ENCODE measurements around the gene BBS9. TPM values are rescaled to one million over a fixed set of nuclear protein-coding genes. Genes with fewer than 3 reads are reported as not detected.
A peak's percentile ranks its signal among the peaks of the same experiment; 100 is the strongest.

BBS9 gene
- total and polyA plus RNA-seq, 2 experiments from 2014 or later = 27.2 to 66.1 TPM

- TF ChIP-seq CTCF (conservative IDR thresholded peaks at IDR 0.05; ENCODE audit: low read depth in 2 of 2) = no peak
- no peak for TF ChIP-seq REST (IDR thresholded peaks at IDR 0.05; ENCODE audit: unreplicated experiment)
- no peak for TF ChIP-seq ETS1 (IDR thresholded peaks at IDR 0.05)
- TF ChIP-seq STAT1 (IDR thresholded peaks at IDR 0.05; ENCODE audit: unreplicated experiment) = no peak
- TF ChIP-seq EZH2phosphoT487 (IDR thresholded peaks at IDR 0.05; ENCODE audit: unreplicated experiment) = no peak
- TF ChIP-seq ZNF331 (CRISPR knock-in tag; IDR thresholded peaks at IDR 0.05; ENCODE audit: low read depth) = no peak
These were observed 405.5 kb downstream of the BBS9 start (continued) for GRCh38 chr7:33534833-33535232.

GRCh38 chr7:33535989-33536388 is 406.6 kb downstream of the BBS9 start:
- Histone ChIP-seq H3K36me3 (ENCODE audit: insufficient read depth) (peaks cover 14% of the 10 kb centered on the region; the same call in 1 of the 2 replicates), H3K4me1 (ENCODE audit: insufficient read depth) (peaks cover 10% of the 10 kb centered on the region; the same call in 1 of the 2 replicates), H3K79me2 (replicated peaks; ENCODE audit: insufficient read depth) (no peaks in the 10 kb centered on the region), H3K27me3 (ENCODE audit: insufficient read depth) (no peaks in the 10 kb centered on the region), H3K4me2 (no peak overlapping the region; the same call in 1 of the 2 replicates), H4K20me1 (replicated peaks; ENCODE audit: insufficient read depth) (no peaks in the 10 kb centered on the region), H3K9me2 (ENCODE audit: insufficient read depth) (no peaks in the 10 kb centered on the region), H3K4me3 (no peak overlapping the region), H3F3A (replicated peaks; ENCODE audit: low read depth) (no peaks in the 10 kb centered on the region), H3K27ac (ENCODE audit: low read depth) (no peak overlapping the region), H2AFZ (no peak overlapping the region)
- peaks cover 19% of the 10 kb centered on the region for H3K4me1 Mint-ChIP-seq
- no peak for ATAC-seq
- H3K36me3 Mint-ChIP-seq (ENCODE audit: low read depth) = peaks cover 36% of the 10 kb centered on the region
- H3K4me3 Mint-ChIP-seq = no peak overlapping the region
- no peak for DNase-seq (ENCODE audit: low spot score)
- peaks cover 2% of the 10 kb centered on the region for H3K27me3 Mint-ChIP-seq (ENCODE audit: insufficient read depth, low read depth, poor library complexity)
- peaks cover 26% of the 10 kb centered on the region for H3K9me3 Mint-ChIP-seq
- H3K27ac Mint-ChIP-seq = peak overlapping the region; percentile 57; the same call in 1 of the 2 replicates
- TF ChIP-seq ZNF331 (CRISPR knock-in tag; IDR thresholded peaks at IDR 0.05; ENCODE audit: low read depth) (no peak), CTCF (conservative IDR thresholded peaks at IDR 0.05; ENCODE audit: low read depth in 2 of 2) (no peak), REST (IDR thresholded peaks at IDR 0.05; ENCODE audit: unreplicated experiment) (no peak), STAT1 (IDR thresholded peaks at IDR 0.05; ENCODE audit: unreplicated experiment) (no peak), POLR2AphosphoS5 (IDR thresholded peaks at IDR 0.05; ENCODE audit: low read depth) (no peak), NANOG (IDR thresholded peaks at IDR 0.05; ENCODE audit: borderline replicate concordance) (no peak)

Data from GM23338 (cell line).